ENCODE data around the gene GRB2.
"Not testable (repeated sequence)": the region's sequence is repeated elsewhere in the genome, so short reads cannot be mapped to it uniquely, and the experiment has no call there.

The GRB2 gene

GRCh38 chr17:75371339-75371738 lies 34.1 kb downstream of the GRB2 start:
- Histone ChIP-seq H3K4me3 (ENCODE audit: low read depth, low read length) (no peak overlapping the region), H3K36me3 (ENCODE audit: control insufficient read depth, insufficient read depth, low read length) (no peaks in the 10 kb centered on the region), H3K9ac (no peak overlapping the region), H3K27me3 (ENCODE audit: control insufficient read depth, insufficient read depth, low read length) (no peaks in the 10 kb centered on the region), H3K9me3 (ENCODE audit: control insufficient read depth, low read length) (no peaks in the 10 kb centered on the region), H3K79me2 (peaks cover 70% of the 10 kb centered on the region), H3K27ac (no peak overlapping the region), H2AFZ (no peak overlapping the region), H3K4me1 (no peaks in the 10 kb centered on the region), H3K4me2 (ENCODE audit: low read length) (no peak overlapping the region)
- TF ChIP-seq CTCF (IDR thresholded peaks at IDR 0.05) = no peak

DNA sequence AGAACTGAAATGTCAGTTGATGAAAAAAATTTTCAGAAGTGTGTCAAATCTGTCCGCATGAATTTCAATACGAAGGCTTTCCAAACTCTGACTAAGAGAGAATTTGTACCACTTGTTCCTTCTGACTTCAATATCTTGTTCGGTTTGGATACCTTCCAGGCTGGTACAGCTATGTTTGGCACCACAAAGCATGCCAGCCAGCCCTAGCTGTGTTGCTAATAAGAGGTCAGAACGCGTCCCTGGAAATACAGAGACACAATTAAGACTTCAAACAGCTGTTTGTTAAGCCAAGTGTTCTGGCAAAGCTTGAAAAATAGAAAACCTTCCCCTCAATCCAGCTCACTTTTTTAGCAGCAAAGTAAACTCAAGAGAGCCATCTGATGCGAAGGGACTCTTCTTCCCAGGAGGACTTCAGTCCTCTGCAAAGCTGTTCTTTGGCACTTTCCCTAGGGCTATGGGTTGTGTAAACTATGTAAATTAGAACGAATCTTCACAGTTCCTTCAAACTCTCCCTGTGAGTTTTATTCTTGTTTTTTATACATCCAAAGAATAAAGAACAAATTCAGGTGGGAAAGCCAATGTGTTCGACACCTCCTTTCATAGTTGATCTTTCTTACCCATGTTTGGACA lies 35.1 kb downstream of the GRB2 start:
- Histone ChIP-seq H3K27ac (no peak overlapping the region), H3K9ac (no peak overlapping the region), H3K36me3 (ENCODE audit: control insufficient read depth, insufficient read depth, low read length) (no peaks in the 10 kb centered on the region), H3K9me3 (ENCODE audit: control insufficient read depth, low read length) (no peaks in the 10 kb centered on the region), H3K79me2 (peaks cover 68% of the 10 kb centered on the region), H3K27me3 (ENCODE audit: control insufficient read depth, insufficient read depth, low read length) (no peaks in the 10 kb centered on the region), H3K4me2 (ENCODE audit: low read length) (no peak overlapping the region), H3K4me3 (ENCODE audit: low read depth, low read length) (no peak overlapping the region), H2AFZ (no peak overlapping the region), H3K4me1 (peaks cover 3% of the 10 kb centered on the region)
- TF ChIP-seq CTCF (IDR thresholded peaks at IDR 0.05) = no peak

DNA sequence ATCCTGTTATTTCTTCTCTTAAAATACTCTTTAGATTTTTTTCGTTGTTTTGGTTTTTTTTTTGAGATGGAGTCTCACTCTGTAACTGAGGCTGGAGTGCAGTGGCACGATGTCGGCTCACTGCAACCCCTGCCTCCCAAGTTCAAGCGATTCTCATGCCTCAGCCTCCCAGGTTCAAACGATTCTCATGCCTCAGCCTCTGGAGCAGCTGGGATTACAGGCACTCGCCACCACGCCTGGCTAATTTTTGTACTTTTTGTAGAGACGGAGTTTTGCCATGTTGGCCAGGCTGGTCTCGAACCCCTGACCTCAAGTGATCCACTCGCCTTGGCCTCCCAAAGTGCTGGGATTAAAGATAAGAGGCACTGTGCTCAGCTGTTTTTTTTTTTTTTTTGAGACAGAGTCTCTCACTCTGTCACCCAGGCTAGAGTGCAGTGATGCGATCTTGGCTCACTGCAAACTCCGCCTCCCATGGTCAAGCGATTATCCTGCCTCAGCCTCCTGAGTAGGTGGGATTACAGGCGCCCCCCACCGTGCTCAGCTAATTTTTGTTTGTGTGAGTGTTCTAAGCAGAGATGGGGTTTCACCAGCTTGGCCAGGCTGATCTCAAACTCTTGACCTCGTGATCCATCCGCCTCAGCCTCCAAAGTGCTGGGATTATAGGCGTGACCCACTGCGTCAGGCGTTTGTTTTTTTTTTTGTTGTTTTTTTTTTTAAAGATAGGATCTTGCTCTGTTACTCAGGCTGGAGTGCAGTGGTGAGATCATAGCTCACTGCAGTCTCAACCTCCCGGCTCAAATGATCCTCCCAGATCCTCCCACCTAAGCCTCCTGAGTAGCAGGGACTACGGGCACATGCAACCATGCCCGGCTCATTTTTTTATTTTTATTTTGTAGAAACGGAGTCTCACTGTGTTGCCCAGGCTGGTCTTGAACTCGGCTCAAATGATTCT lies 37.4 kb downstream of the GRB2 start:
- not testable (repeated sequence) for H3K4me2 ChIP-seq (ENCODE audit: low read length); H3K36me3 ChIP-seq (ENCODE audit: control insufficient read depth, insufficient read depth, low read length); H3K27ac ChIP-seq; H3K9me3 ChIP-seq (ENCODE audit: control insufficient read depth, low read length); H3K9ac ChIP-seq; H2AFZ ChIP-seq; H3K27me3 ChIP-seq (ENCODE audit: control insufficient read depth, insufficient read depth, low read length); H3K4me3 ChIP-seq (ENCODE audit: low read depth, low read length)
- H3K79me2 ChIP-seq = peaks cover 63% of the 10 kb centered on the region
- H3K4me1 ChIP-seq = peaks cover 14% of the 10 kb centered on the region

DNA sequence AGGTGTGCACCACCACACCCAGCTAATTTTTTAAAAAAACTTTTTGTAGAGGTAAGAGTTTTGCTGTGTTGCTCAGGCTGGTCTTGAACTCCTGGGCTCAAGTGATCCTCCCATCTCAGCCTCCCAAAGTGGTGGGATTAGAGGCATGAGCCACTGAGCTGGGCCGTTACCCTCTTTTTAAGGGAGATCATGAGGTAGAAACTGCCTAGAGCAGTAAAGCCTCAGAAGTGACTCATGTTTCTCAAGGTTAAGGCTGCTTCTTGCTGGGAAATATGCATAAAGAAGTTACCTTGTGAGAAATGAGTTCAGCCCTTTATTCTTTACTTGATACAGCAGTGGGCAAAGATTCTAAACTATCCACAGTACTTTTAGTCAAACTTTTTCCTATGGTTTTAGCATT lies 38.2 kb downstream of the GRB2 start:
- H3K4me1 ChIP-seq = peaks cover 14% of the 10 kb centered on the region
- TF ChIP-seq CTCF (IDR thresholded peaks at IDR 0.05) = no peak
- no peak overlapping the region for H3K4me3 ChIP-seq (ENCODE audit: low read depth, low read length)
- H3K9ac ChIP-seq = no peak overlapping the region
- H3K36me3 ChIP-seq (ENCODE audit: control insufficient read depth, insufficient read depth, low read length) = no peaks in the 10 kb centered on the region
- no peak overlapping the region for H3K27ac ChIP-seq
- peaks cover 61% of the 10 kb centered on the region for H3K79me2 ChIP-seq
- H2AFZ ChIP-seq = no peak overlapping the region
- no peaks in the 10 kb centered on the region for H3K9me3 ChIP-seq (ENCODE audit: control insufficient read depth, low read length)
- H3K4me2 ChIP-seq (ENCODE audit: low read length) = no peak overlapping the region
- no peaks in the 10 kb centered on the region for H3K27me3 ChIP-seq (ENCODE audit: control insufficient read depth, insufficient read depth, low read length)

GRCh38 chr17:75366432-75366831 lies 39.0 kb downstream of the GRB2 start:
- Histone ChIP-seq H3K9ac (no peak overlapping the region), H3K4me1 (peaks cover 14% of the 10 kb centered on the region), H3K4me3 (ENCODE audit: low read depth, low read length) (no peak overlapping the region), H3K27ac (no peak overlapping the region), H3K9me3 (ENCODE audit: control insufficient read depth, low read length) (no peaks in the 10 kb centered on the region), H3K27me3 (ENCODE audit: control insufficient read depth, insufficient read depth, low read length) (no peaks in the 10 kb centered on the region), H3K79me2 (peaks cover 54% of the 10 kb centered on the region), H3K36me3 (ENCODE audit: control insufficient read depth, insufficient read depth, low read length) (no peaks in the 10 kb centered on the region), H3K4me2 (ENCODE audit: low read length) (no peak overlapping the region), H2AFZ (no peak overlapping the region)
- TF ChIP-seq CTCF (IDR thresholded peaks at IDR 0.05) = no peak
